CD4-positive, alpha-beta T cell treated with Interleukin-4 for 4 hours (primary cell): ENCODE data around the gene PRDM16.
A peak's percentile ranks its signal among the peaks of the same experiment; 100 is the strongest.

Experiments used
- DNase-seq: peaks from one replicate; pipeline ENCODE4 v3.0.0-alpha.2; 2020

PRDM16 gene

DNA sequence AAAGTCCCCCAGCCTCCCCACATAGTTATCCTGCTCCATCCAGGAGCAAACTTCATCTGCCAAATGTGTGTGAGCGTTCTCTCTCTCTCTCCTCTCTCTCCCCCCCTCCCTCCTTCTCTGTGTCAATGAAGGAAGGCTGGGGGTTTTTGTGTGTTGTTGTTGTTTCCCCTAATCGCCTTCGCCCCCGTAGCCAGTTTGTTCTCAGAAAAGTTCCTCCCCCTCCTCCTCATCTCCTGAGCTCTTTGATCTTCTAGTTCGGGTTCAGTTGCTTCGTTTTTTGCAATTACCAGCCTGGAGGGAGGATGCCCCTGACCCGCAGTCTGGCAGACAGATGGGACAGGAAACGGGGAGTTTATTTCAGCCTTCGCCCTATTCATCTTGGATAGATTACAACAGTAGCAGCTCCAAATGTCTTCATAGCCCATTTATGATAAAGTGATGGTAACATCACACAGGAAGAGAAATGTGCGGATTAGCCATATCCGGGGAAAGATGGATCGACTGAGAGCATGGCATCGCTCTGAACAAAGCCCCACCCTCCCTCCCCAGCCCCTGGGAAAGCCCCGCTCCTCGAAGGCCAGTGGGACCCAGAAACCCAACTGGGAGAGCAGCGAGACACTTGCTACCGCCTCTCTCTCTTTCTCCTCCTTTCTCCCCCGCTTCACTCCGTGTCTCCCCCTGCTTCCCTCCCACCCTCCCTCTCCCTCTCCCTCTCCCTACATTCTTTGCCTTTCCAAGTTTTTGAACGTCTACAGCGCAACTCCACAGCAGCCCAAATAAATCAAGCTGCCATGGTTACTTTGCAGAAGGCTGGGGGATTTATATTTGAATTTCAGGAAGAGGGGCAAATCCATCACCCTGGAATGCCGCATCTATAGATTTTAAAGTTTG, 245.7 kb downstream of the PRDM16 start:
- DNase-seq = no peak

DNA sequence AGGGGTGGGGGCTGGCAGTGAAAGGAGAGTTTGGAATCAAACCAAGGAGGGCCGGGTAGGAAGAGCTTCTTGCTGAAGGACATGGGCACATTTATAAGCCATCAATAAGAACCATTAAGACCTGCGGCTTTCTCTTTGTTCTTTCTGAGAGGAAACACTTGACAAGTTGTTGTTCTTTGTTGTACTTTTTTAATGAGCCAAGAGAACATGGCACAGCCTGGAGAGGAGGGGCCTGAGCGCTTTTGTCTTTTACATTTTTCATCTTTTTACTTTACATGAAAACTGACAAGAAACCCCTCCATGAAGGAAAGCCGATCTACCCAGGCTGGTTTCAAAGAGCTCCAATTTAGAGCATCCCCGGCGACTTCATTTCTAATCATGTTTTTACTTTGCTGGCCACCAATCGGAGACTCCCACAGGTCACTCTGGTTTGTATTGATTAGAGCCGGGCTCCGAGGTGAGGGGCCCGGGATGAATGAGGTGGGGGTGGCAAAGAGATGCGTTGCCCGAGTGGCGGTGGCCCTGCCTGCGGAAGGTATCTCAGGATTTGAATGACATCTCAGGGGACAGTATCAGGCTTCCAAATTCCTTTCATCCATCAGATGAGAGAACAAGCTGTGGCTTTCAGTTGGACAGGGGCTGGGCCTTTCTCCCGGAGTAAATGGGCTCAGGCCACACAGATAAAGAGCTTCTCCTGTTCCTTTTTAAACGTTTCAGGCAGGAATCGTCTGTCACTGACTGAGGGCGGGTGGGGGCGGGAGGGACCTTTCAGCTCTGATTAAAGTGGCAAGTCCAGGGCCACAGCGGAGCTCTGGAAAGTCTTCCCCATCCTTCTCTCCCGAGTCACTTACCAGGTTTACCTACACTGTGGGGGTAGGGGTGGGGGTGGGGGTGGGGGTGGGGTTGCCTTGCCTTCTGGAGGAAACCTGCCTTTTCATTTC, 246.7 kb downstream of the PRDM16 start:
- DNase-seq = no peak

DNA sequence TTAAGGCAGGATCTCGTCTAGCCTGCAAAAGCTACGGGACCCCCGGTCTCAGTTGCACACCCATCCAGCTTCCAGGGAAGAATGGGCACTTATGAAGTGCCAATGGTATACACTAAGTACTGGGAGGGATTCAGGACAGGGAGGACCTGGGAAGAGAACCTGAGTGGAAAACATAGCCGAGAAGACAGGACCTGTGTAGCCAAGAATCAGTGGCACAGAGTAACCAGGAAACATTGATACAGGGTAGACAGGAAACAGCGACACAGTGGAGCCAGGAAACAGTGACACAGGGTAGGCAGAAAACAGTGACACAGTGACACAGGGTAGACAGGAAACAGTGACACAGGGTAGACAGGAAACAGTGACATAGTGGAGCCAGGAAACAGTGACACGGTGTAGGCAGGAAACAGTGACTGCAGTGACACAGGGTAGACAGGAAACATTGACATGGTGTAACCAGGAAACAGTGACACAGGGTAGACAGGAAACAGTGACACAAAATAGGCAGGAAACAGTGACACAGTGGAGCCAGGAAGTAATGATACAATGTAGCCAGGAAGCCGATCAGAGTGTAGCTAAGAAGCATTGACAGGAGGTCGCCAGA, 247.4 kb downstream of the PRDM16 start:
- DNase-seq = no peak

DNA sequence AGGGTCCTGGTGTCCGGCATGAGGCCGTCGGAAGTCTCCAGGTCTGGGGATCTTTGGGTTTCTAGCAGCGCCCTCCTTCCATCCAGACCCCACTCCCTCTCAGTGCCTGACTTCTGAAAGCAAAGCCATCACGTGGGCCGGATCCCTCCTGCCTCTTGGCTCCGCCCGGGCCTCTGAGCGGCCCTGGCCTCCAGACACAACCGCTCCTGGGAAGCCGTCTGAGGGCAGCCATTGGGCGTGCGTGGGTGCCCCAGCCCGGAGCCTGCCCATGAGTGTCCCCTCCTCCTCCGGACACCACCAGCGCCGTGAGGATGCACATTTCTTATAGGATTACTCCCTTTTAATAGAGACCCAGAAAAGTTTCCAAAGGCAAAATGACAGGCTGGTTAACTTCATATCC, 248.5 kb downstream of the PRDM16 start:
- no peak for DNase-seq

DNA sequence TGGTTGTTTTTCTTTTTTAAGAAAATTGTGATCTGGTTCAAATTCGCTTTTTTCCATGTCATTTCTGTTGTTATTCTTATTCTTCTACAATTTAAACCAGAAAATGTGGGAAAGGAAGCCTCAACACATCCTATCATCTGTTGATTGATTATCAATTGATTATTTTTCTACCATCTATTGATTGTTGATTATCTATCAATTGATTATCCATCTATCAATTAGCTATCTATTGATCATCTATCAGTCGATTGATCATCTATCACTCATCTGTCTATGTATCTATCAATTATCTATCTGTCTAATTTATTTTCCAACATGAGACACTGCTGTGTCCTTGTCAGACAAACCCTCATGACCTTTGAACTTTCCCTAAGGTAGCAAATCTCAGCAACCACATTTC, 249.3 kb downstream of the PRDM16 start:
- DNase-seq = no peak

DNA sequence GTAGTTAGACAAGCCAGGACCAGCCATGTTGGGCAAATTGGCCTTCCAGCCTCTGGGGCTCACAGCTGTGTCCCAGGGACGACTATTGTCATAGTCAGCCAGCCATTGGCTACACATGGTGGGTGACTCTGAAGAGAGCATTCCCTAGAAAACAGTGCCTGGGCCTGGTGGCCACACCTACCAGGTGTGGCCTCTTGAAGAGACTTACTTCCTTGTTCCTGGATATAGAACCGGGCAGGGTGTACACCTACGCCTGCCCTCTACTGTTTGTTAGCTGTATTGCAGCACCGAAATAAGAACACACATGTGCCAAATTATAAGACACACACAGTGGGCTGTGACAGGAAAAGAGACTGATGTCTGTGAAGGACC, 250.9 kb downstream of the PRDM16 start:
- DNase-seq = peak; percentile 13

DNA sequence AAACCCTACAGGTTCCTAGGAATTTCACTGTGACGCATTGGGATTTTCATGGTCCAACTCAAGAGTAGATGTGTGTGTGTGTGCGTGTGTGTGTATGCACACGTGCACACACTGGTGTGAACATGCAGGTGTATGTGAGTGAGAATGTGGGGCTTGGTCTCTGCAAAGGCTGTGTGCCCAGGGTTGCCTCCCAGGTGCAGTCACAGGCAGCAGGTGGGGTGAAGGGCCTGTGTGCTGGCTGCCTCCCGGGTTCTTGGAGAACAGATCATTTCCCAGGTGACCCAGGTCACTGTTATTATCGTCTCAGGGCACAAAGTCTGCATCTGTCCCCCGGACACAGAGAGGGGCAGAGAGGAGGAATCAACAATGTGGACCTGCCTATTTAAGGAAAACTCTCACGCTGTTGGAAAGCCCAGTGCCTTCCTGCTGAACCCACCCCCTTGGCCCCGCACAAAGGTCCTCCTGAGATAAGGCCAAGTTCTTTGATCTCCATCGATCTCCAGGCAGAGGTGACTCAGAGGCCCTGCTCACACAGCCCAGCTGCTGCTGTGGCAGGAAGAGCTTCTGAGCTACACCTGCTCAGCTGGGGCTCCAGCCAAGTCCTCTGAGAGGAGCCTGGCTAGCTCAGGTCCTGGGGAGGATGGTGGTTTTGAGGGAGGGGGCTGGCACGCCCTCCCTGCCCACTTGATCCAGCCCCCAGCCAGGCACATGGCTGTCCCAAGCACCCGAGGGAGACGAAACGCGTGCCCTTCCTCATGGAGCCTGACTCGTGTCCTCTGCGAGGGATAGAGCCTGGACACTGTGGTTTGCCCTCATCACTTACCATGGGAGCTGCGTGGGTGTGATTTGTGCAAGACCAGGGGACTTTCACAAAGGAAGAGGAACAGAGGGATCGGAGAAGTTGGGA, 251.5 kb downstream of the PRDM16 start:
- DNase-seq = no peak

DNA sequence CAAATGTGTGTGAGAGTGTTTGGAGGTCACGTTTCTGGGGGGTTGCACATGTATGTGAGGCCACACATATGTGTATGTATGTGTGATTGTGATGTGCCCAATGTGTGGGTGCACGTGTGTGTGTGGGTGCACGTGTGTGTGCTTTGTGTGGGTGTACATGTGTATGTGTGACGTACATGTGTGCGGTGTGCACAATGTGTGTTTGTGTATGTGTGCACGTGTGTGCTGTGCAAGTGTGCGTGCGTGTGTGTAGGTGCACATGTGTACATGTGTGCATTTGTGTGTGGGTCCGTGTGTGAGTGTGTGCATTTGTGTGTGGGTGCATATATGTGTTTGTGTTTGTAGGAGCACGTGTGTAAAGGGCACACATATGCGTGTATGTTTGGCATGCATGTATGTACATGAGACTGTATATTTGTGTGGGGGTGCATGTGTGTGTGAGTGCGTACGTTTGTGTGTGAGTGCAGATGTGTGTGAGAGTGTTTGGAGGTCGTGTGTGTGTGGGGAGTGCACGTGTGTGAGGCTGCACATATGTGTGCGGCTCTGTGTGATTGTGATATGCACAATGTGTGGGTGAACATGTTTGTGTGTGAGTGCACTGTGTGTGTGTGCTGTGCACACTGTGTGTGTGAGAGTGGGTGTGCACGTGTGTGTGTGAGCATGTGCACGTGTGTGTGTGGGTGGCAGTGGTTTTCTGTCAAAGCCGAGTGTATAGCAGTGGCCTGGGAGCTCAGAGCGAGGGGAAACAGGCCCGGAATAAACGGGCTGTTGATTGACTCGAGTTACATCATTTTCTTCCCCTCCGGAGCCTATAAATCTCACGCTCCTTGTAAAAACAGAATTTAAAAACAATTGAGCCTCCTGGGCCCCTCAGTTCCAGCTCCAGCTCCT, 252.8 kb downstream of the PRDM16 start:
- DNase-seq = no peak

DNA sequence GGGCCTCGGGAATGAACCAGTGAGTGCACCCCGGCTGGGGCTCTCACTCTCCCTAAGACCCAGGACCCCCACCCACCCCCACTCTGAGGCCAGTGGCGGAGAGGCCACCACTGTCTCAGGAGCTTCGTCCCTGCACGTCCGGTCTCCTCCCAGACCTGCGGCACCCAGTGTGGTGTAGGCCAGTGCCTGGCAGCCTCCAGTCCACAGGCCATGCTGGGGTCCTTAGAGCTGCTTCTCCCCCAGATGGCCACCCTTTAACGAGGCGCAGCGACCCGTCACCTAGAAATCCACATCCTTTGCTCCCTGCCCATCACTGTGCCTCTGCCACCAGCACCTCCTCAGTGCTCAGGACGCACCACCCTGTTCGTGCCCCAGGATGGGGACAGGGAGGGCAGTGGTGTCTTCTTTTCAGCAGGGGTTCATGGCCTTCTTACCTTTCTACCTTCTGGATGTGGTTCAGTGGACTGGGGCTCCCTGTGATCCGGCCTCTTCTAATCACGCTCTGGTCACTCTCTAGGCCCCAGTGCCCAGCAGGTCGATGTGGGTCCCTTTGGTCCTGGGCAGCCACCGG, 253.5 kb downstream of the PRDM16 start:
- DNase-seq = no peak

DNA sequence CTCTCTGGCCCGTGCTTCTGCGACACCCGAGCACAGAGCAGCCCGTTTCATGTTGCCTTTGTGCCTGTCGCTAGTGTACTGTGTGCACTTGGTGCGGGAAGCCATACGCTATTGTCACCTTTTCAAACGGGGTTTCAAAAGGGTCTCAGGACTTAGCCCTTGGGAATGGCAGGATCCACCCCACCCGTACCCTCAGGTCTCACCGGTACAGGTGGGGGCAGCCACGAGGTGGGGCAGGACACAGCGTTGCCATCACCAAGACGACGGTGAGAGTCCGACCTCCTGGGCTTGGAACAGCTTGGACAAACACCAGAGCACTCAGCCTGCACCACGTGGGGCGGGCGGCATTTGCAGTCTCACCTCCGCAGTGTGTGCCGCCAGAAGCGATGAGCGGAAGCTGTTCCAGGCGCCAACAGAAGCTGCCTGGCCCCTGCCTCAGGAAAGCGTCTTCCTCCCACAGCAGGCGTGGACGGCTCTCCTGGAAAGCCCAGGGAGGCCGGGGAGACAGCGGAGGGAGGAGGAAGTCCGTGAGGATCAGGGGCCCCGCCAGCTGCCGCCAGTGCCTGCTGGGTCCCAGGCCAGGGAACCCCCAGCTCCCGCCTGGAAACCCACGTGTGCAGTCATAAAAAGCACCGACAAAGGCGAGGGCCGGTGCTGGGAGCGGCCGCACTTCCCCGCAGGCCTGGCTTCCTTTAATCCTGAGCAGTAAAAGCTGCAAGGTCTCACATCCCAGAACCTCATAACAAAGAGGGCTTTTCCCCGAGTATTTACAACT, 254.2 kb downstream of the PRDM16 start:
- no peak for DNase-seq

DNA sequence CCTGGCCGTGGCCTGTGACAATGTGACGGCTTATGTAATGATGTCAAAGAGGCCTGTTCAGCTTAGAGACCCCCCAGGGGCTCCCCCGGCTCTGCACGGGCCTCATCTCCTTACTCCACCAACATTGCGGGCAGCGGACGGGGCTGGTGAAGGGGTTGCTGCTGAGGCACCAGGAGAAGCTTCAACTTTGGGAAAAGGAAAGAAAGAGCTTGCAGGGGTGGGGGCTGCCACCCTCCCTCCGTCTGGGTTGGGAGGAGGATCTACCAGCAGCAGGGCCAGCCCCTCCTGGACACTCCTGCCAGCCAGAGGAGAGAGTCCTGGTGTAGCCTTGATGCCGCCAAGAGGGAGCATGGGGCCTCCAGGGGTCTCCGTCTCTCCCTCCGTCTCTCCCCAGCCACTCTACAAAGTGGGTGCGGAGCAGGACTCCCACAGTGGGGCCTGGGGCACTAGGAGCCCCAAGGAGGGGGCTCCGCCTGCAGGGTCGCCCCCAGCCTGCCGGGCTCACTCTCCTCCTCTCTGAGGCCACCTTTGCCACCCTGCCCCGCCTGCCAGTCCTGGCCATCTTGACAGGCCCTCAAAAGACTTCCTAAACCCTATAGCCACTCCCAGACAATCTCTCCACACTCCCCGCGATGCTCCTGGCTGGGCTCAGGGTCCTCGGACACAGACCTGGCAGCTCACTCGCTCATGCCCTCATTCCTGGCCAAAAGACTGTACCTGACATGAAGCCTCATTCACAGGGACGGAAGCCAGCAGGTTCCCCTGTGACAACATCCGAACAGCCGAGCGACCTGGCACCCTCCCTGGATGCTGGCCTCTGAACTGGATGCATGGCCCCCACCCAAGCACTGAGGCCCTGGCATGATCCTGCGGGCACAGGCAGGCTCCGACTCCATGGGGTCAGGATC, 255.0 kb downstream of the PRDM16 start:
- no peak for DNase-seq

DNA sequence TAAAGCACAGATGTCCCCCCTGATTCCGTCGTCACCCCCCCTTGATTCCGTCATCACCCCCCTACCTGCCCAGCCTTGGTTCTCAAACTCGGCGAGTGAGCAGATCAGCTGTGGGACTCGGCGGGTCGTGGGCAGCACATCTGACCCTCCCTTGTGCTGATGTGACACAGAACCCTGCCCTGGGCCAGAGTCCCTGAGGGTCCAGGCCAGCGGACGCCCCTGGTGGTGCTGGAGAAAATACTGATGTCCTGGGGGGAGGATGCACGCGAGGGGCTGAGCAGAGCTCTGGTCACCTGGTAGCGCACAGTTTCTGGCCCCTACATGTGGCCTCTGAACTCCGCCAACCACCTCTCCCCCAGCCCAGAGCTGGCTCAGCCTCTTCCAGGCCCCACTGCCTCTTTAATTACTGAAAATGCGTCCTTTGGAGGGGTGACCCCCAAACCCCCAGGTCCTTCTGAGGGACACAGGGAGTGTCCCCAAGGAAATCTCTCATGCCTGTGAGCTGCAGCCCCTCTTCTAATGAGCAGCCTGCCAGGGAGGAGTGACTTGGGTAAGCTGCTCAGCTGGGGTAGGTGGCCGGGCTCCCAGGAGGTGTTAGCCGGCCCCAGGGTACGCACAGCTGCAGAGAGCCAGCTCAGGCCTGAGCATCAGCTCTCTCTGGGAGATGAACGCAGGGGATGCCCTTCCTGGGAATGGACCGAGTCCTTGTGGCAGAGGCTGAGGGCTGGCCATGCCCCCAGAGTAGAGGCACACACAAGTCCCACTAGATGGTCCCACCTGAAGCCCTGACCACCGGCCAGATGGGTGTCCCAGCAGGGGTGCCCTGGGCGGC, 255.9 kb downstream of the PRDM16 start:
- DNase-seq = no peak

DNA sequence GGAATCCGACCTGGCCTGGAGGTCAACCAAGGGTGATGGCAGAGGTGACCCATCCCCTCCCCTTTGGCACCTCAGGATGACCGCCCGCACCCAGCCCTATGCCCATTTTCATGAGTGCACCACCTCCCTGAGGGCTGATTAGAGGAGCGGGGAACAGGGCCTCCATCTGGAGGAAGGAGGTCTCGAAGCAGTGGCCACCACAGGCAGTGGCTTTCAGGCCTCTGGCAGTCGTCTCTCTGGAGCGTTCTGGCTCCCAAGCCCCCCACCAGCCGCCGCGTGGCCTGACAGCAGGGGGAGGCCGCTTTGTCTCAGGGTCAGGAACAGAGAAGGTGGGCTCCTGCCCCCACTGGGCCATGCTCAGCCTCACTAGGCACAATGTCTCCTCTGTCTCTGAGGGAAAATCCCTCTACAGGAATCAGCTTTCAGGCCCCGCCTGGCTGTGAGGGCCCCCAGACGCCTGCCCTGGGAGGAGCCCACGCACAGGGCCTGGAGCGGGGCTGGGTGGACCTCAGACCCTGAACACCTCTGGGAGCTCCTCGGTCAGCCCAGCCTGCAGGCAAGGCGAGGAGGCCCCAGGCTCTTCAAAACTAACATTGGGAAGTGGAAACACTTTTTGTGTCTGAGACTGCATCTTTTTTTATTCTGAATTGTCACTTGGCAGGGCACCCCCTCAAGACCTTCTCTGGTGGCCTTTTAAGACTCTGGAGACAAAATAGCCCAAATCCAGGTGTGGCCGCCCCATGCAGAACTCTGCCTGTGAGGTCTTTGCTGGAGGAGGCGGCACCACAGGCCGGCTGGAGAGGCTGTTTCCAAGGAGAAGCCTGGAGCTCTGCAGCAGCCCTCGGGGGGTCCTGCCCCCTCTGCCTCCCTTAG, 257.7 kb downstream of the PRDM16 start:
- DNase-seq = no peak

DNA sequence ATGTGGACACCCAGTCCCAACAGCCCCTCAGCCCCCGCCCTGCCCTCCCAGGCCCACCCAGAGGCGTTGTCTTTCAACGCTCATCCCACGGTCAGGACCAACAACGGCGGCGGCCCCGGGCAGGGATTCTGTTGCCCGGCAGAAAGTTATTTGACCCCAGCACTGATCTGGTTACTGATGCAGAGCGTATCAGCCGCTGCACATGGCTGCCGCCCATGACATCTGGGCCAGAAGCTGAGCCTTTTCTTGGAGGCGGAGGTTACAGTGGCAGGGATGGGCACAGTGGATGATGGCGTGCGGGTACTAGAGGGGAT, 258.3 kb downstream of the PRDM16 start:
- no peak for DNase-seq

DNA sequence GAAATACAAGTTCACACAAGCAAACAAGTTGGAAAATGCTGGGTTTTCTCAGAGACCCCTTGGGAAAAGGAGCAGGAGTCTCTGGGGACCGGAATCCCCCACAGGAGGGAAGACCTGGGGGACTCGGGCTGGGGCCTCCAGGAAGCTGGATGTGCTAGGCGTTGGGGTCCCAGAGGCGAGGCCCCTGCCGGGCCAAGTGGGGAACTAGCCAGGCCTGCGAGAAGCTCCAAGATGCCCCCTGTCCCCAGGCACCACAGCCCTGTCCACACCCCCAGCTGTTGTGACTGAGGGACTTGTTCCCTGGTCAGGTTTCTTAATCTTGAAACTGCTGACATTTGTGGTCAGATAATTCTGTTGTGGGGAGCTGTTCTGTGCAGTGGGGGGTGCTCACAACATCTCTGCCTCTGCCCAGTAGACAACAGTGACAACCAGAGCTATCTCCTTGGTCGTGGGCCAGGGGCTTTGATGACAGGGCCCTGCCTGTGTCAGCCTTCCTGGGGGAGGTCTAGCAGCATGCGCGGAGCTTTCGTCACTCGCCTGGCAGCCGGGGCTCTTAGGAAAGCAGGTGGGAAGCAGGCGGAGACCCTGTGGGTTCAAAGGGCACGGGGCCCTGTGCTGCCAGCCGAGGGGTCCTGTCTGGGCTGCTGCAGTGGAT, 259.1 kb downstream of the PRDM16 start:
- DNase-seq = no peak

DNA sequence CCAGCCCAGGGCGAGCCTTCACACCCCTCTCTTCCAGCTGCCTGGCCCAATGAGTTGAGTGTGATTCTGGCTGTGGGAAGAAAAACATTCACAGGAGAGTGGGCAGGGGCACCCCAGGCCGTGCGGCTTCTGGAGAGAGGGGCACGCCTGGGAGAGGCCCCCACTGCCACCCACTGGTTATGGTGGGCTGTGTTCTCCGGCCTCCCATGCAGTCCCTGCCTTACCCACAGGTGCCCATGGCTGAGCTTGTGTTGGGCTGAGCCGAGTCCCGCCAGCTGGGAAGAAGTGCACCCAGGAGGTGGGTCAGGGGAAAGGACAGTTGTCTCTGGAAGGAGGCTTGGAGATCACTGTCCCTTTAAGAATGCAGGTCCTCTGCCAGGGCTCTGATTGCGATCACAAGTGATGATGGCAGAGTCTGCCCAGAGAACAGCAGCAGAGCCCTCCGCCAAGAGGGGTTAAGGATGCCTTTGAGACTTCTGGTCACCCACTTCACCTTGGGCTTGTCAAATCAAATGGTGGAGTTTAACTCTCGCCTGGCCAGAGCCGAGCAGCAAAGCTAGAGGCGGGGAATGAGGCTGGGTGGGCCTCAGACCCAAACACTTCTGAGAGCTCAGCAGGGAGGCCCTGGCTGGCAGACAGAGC, 260.8 kb downstream of the PRDM16 start:
- no peak for DNase-seq
